Tibial nerve (tissue), 4 donors: ENCODE data around the gene UPF1.

ENCODE experiments used
- EP300 ChIP-seq, 2 donors: sonication (generic); formaldehyde crosslinking; IDR thresholded peaks; one replicate each; pipeline ENCODE4 v1.6.1; 2017; ENCODE audit warnings: antibody characterized with exemption in 2 of 2, mild to moderate bottlenecking in 1 of 2
- POLR2A ChIP-seq, 2 donors: fragments of 450-650 bp; IDR thresholded peaks; one replicate each; pipeline ENCODE4 v1.6.1; 2017; ENCODE audit warnings: antibody characterized with exemption in 2 of 2, mild to moderate bottlenecking in 2 of 2, moderate library complexity in 2 of 2
- TF ChIP-seq, protein P1 (sequence below), 5 experiments: fragments of 200-600 bp in 3 of 5; fragments of 450-650 bp in 2 of 5; sonication (generic) in 3 of 5; IDR thresholded peaks; one replicate each; pipeline ENCODE4 v1.5.1; 2016 to 2019; ENCODE audit warnings: antibody characterized with exemption in 5 of 5, mild to moderate bottlenecking in 3 of 5, moderate library complexity in 2 of 5

DNA sequence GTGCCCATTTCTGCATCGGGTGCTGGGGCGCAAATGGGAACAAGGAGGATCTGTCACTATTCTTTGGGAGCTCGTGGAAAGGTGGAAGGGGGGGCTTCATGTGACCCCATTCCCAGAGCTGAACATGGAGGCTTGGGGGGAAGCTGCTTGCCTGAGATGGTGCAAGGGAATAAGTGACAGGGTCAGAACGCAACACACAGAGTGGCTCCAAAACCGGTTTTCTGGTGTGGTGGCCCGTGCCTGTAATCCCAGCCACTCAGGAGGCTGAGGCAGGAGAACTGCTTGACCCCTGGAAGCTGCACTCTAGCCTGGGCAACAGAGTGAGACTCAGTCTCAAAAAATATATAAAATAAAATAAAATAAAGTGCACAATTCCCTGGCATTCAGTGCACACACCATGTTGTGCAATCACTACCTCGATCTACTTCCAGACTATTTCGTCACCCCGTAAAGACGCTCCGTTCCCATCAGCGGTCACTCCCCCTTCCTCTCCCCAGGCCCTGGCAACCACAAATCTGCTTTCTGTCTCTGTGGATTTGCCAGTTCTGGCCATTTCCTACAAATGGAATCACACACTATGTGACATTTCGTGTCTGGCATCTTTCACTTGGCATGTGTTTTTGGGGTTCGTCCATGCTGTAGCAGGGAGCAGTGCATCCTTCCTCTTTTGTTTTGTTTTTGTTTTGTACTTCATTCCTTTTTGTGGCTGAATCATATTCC lies 22.4 kb upstream of the UPF1 start:
- TF ChIP-seq, protein P1, sequence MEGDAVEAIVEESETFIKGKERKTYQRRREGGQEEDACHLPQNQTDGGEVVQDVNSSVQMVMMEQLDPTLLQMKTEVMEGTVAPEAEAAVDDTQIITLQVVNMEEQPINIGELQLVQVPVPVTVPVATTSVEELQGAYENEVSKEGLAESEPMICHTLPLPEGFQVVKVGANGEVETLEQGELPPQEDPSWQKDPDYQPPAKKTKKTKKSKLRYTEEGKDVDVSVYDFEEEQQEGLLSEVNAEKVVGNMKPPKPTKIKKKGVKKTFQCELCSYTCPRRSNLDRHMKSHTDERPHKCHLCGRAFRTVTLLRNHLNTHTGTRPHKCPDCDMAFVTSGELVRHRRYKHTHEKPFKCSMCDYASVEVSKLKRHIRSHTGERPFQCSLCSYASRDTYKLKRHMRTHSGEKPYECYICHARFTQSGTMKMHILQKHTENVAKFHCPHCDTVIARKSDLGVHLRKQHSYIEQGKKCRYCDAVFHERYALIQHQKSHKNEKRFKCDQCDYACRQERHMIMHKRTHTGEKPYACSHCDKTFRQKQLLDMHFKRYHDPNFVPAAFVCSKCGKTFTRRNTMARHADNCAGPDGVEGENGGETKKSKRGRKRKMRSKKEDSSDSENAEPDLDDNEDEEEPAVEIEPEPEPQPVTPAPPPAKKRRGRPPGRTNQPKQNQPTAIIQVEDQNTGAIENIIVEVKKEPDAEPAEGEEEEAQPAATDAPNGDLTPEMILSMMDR (IDR thresholded peaks at IDR 0.05), result no peak
- TF ChIP-seq POLR2A (IDR thresholded peaks at IDR 0.05) (no peak), EP300 (IDR thresholded peaks at IDR 0.05) (peak in 1 of 2 donors; percentile 91)
